ENCODE measurements around the gene KRTAP5-5. TPM values are rescaled to one million over a fixed set of nuclear protein-coding genes. Genes with fewer than 3 reads are reported as not detected.
A peak's percentile ranks its signal among the peaks of the same experiment; 100 is the strongest.
"Not testable (repeated sequence)": the region's sequence is repeated elsewhere in the genome, so short reads cannot be mapped to it uniquely, and the experiment has no call there.

Gene KRTAP5-5
- total RNA-seq, 1 donor from 2014 or later = not detected

GRCh38 chr11:1607156-1607845 lies 22.3 kb upstream of the KRTAP5-5 start:
- ATAC-seq = not testable (repeated sequence)

GRCh38 chr11:1607901-1608300 lies 21.7 kb upstream of the KRTAP5-5 start:
- ATAC-seq = not testable (repeated sequence)

- ATAC-seq = no peak
Observed at GRCh38 chr11:1608363-1608762, 21.2 kb upstream of the KRTAP5-5 start, which contains the start of gene KRTAP5-3. TSS of gene KRTAP5-3 (minus strand) at chr11:1608463. CDS start at chr11:1608385, 78 bp downstream.

- no peak for ATAC-seq
Observed at GRCh38 chr11:1618231-1618630, 11.3 kb upstream of the KRTAP5-5 start.

- peak; percentile 47 for ATAC-seq
Observed at GRCh38 chr11:1619449-1619848, 10.1 kb upstream of the KRTAP5-5 start.

- no peak for ATAC-seq
Observed at GRCh38 chr11:1622086-1622485, 7.5 kb upstream of the KRTAP5-5 start, which contains the start of gene KRTAP5-4. TSS of gene KRTAP5-4 (minus strand) at chr11:1622138. CDS start at chr11:1622093, 45 bp downstream.

GRCh38 chr11:1623716-1624115 lies 5.9 kb upstream of the KRTAP5-5 start:
- no peak for ATAC-seq

- no peak for ATAC-seq
Observed at GRCh38 chr11:1624621-1625020, 5.0 kb upstream of the KRTAP5-5 start.

- ATAC-seq = no peak
Observed at GRCh38 chr11:1625541-1625940, 4.0 kb upstream of the KRTAP5-5 start.

GRCh38 chr11:1628506-1629325 lies 859 bp upstream of the KRTAP5-5 start:
- peak; percentile 78 for ATAC-seq

- ATAC-seq = no peak
Observed at GRCh38 chr11:1630271-1630670, 696 bp downstream of the KRTAP5-5 start.

- no peak for ATAC-seq
Observed at GRCh38 chr11:1631066-1631568, 1.5 kb downstream of the KRTAP5-5 start.

GRCh38 chr11:1632053-1632714 lies 2.6 kb downstream of the KRTAP5-5 start:
- ATAC-seq = no peak

- ATAC-seq = no peak
Observed at GRCh38 chr11:1633864-1634263, 4.3 kb downstream of the KRTAP5-5 start.

GRCh38 chr11:1636291-1636950 lies 6.8 kb downstream of the KRTAP5-5 start:
- no peak for ATAC-seq

GRCh38 chr11:1637628-1638027 lies 8.1 kb downstream of the KRTAP5-5 start:
- ATAC-seq = no peak

GRCh38 chr11:1638344-1638743 lies 8.8 kb downstream of the KRTAP5-5 start:
- ATAC-seq = no peak

- peak; percentile 21 for ATAC-seq
Observed at GRCh38 chr11:1639102-1639620, 9.6 kb downstream of the KRTAP5-5 start.

- ATAC-seq = no peak
Observed at GRCh38 chr11:1639666-1640065, 10.1 kb downstream of the KRTAP5-5 start.

GRCh38 chr11:1640076-1640946 lies 10.7 kb downstream of the KRTAP5-5 start:
- peak; percentile 69 for ATAC-seq

GRCh38 chr11:1641096-1641495 lies 11.5 kb downstream of the KRTAP5-5 start:
- ATAC-seq = no peak
